OCI-LY7 (cell line): Measurements from ENCODE around the gene C6orf15. TPM values are rescaled to one million over a fixed set of nuclear protein-coding genes. Genes with fewer than 3 reads are reported as not detected.

Experiments used
- BruUV-seq: library from RNA; stranded (reverse); fragments of 400-500 nt; replicated peaks from 2 replicates; lab custom pipeline; 2021; lab: Mats Ljungman, UMichigan
- CTCF ChIA-PET: fragments of 300-600 bp; sonication (Branson Sonifier 250); formaldehyde crosslinking; loops from one replicate; lab custom pipeline; 2022; ENCODE audit warnings: antibody characterized with exemption; ENCODE audit not compliant: unreplicated experiment; lab: Charles Lee
- POLR2A ChIA-PET: fragments of 300-600 bp; sonication (Branson Sonifier 250); formaldehyde crosslinking; loops from one replicate; lab custom pipeline; 2022; ENCODE audit warnings: antibody characterized with exemption; lab: Charles Lee
- DNase-seq: peaks from one replicate; pipeline ENCODE4 v3.0.0-alpha.2; 2015; ENCODE audit warnings: low spot score
- H2AFZ ChIP-seq: fragments of 200-600 bp; sonication (generic), shearing (Covaris generic); 2 replicates; pipeline ENCODE4 v1.6.1; 2014; ENCODE audit warnings: mild to moderate bottlenecking, antibody characterized with exemption, low read length, moderate library complexity
- H3K27ac ChIP-seq: fragments of 200-600 bp; sonication (generic); 2 replicates; pipeline ENCODE4 v1.5.1; 2014; ENCODE audit warnings: mixed run types, low read depth, mild to moderate bottlenecking, moderate library complexity, low read length, inconsistent platforms; ENCODE audit not compliant: poor library complexity, severe bottlenecking
- H3K36me3 ChIP-seq: fragments of 200-600 bp; sonication (generic); 2 replicates; pipeline ENCODE4 v1.6.1; 2014; ENCODE audit warnings: mild to moderate bottlenecking, antibody characterized with exemption, low read length, moderate library complexity, mixed read lengths; ENCODE audit not compliant: insufficient read depth
- H3K4me1 ChIP-seq: fragments of 200-600 bp; sonication (generic); 2 replicates; pipeline ENCODE4 v1.5.1; 2014; ENCODE audit warnings: mild to moderate bottlenecking, low read length; ENCODE audit not compliant: insufficient read depth, poor library complexity, severe bottlenecking
- H3K4me2 ChIP-seq: fragments of 200-600 bp; sonication (generic); 2 replicates; pipeline ENCODE4 v1.6.1; 2014; ENCODE audit warnings: mild to moderate bottlenecking, low read length
- H3K4me3 ChIP-seq: fragments of 200-600 bp; sonication (generic); 2 replicates; pipeline ENCODE4 v1.5.1; 2014; ENCODE audit warnings: mild to moderate bottlenecking, low read depth, low read length; ENCODE audit not compliant: poor library complexity, severe bottlenecking
- H3K79me2 ChIP-seq: fragments of 200-600 bp; sonication (generic); 2 replicates; pipeline ENCODE4 v1.6.1; 2016; ENCODE audit warnings: low read depth, mild to moderate bottlenecking, low read length, moderate library complexity, mixed read lengths; ENCODE audit not compliant: insufficient read depth
- H3K9me2 ChIP-seq: fragments of 200-600 bp; sonication (generic); 2 replicates; pipeline ENCODE4 v1.6.1; 2016; ENCODE audit warnings: mild to moderate bottlenecking, low read length, mixed read lengths; ENCODE audit not compliant: insufficient read depth
- H3K9me3 ChIP-seq: fragments of 200-600 bp; sonication (generic); 2 replicates; pipeline ENCODE4 v1.6.1; 2014; ENCODE audit warnings: mild to moderate bottlenecking, mixed run types, low read length, mixed read lengths
- H4K20me1 ChIP-seq: fragments of 200-600 bp; sonication (generic); 2 replicates; pipeline ENCODE4 v1.6.1; 2014; ENCODE audit warnings: mild to moderate bottlenecking, antibody characterized with exemption, low read length, moderate library complexity, mixed read lengths; ENCODE audit not compliant: insufficient read depth
- CTCF ChIP-seq: fragments of 200-600 bp; sonication (generic); conservative IDR thresholded peaks from 2 replicates; pipeline ENCODE4 v1.5.1; 2014; ENCODE audit warnings: mild to moderate bottlenecking, antibody characterized with exemption, low read length, moderate library complexity, mixed read lengths
- EZH2phosphoT487 ChIP-seq: fragments of 200-600 bp; sonication (generic); IDR thresholded peaks from 2 replicates; pipeline ENCODE4 v1.6.1; 2018; ENCODE audit warnings: low read depth, borderline replicate concordance, mild to moderate bottlenecking, mixed run types, antibody characterized with exemption, low read length, moderate library complexity, mixed read lengths
- intact Hi-C: fragments of 100-400 bp; cut with micrococcal nuclease; formaldehyde crosslinking; loops from one replicate; pipeline ENCODE4 v1.10.0; 2022; ENCODE audit not compliant: unreplicated experiment
- total RNA-seq, 2 experiments: library from RNA; depleted of rRNA in 1 of 2; stranded (reverse); fragments of >200 nt in 1 of 2; shearing (Covaris generic) in 1 of 2; gene quantifications; 2 replicates each; pipeline ENCODE4 v1.2.3, GENCODE V29; 2014 to 2022

C6orf15 gene
- total RNA-seq, 2 experiments from 2014 or later, result not detected

GRCh38 chr6:31120151-31120915 is 8.0 kb upstream of the C6orf15 start, which contains the start of gene CDSN:
TSS of gene CDSN (minus strand) at chr6:31120446. CDS start at chr6:31120419, 27 bp downstream.
- intact Hi-C loops, result no loop called here
- no peak for DNase-seq
- H2AFZ ChIP-seq, result no peak within 1 kb of the TSS
- no TSS peak for BruUV-seq
- CTCF ChIA-PET, result no interaction called here
- H3K79me2 ChIP-seq, result no peaks in the 10 kb centered on the region
- H3K9me3 ChIP-seq, result no peaks in the 10 kb centered on the region
- POLR2A ChIA-PET, result no interaction called here
- no peaks in the 10 kb centered on the region for H3K9me2 ChIP-seq
- no peaks in the 10 kb centered on the region for H4K20me1 ChIP-seq
- no peaks in the 10 kb centered on the region for H3K36me3 ChIP-seq
- H3K4me2 ChIP-seq, result no peak within 1 kb of the TSS
- TF ChIP-seq EZH2phosphoT487 (no peak), CTCF (no peak)
- no peaks in the 10 kb centered on the region for H3K4me1 ChIP-seq
- H3K4me3 ChIP-seq, result no peak within 1 kb of the TSS
- no peak within 1 kb of the TSS for H3K27ac ChIP-seq

GRCh38 chr6:31118178-31118577 is 5.8 kb upstream of the C6orf15 start:
- intact Hi-C loops, result no loop called here
- H4K20me1 ChIP-seq, result no peaks in the 10 kb centered on the region
- DNase-seq, result no peak
- H3K27ac ChIP-seq, result no peak overlapping the region
- no peaks in the 10 kb centered on the region for H3K9me2 ChIP-seq
- no peak overlapping the region for H2AFZ ChIP-seq
- CTCF ChIA-PET, result no interaction called here
- H3K9me3 ChIP-seq, result no peaks in the 10 kb centered on the region
- POLR2A ChIA-PET, result no interaction called here
- H3K4me2 ChIP-seq, result no peak overlapping the region
- no peaks in the 10 kb centered on the region for H3K36me3 ChIP-seq
- TF ChIP-seq CTCF, result no peak
- no peak for TF ChIP-seq EZH2phosphoT487
- BruUV-seq, result no TSS peak
- no peaks in the 10 kb centered on the region for H3K79me2 ChIP-seq
- no peak overlapping the region for H3K4me3 ChIP-seq
- H3K4me1 ChIP-seq, result no peaks in the 10 kb centered on the region

GRCh38 chr6:31116661-31117385 is 4.4 kb upstream of the C6orf15 start:
- no peak overlapping the region for H3K27ac ChIP-seq

More at GRCh38 chr6:31116661-31117385, 4.4 kb upstream of the C6orf15 start:
- intact Hi-C loops, result no loop called here
- no peak for TF ChIP-seq EZH2phosphoT487
- TF ChIP-seq CTCF, result no peak
- H3K4me1 ChIP-seq, result no peaks in the 10 kb centered on the region
- no peaks in the 10 kb centered on the region for H3K79me2 ChIP-seq
- CTCF ChIA-PET, result no interaction called here
- POLR2A ChIA-PET, result no interaction called here
- no peaks in the 10 kb centered on the region for H3K36me3 ChIP-seq
- no TSS peak for BruUV-seq
- no peaks in the 10 kb centered on the region for H4K20me1 ChIP-seq
- H2AFZ ChIP-seq, result no peak overlapping the region
- H3K4me3 ChIP-seq, result no peak overlapping the region
- DNase-seq, result no peak
- H3K4me2 ChIP-seq, result no peak overlapping the region
- no peaks in the 10 kb centered on the region for H3K9me2 ChIP-seq
- no peaks in the 10 kb centered on the region for H3K9me3 ChIP-seq
